ENCODE results near the gene PICALM.

Gene PICALM

GRCh38 chr11:86072211-86072610 lies 3.3 kb upstream of the PICALM start:
- no peak for DNase-seq

GRCh38 chr11:86070142-86071056 lies 1.5 kb upstream of the PICALM start:
- DNase-seq = no peak

DNA sequence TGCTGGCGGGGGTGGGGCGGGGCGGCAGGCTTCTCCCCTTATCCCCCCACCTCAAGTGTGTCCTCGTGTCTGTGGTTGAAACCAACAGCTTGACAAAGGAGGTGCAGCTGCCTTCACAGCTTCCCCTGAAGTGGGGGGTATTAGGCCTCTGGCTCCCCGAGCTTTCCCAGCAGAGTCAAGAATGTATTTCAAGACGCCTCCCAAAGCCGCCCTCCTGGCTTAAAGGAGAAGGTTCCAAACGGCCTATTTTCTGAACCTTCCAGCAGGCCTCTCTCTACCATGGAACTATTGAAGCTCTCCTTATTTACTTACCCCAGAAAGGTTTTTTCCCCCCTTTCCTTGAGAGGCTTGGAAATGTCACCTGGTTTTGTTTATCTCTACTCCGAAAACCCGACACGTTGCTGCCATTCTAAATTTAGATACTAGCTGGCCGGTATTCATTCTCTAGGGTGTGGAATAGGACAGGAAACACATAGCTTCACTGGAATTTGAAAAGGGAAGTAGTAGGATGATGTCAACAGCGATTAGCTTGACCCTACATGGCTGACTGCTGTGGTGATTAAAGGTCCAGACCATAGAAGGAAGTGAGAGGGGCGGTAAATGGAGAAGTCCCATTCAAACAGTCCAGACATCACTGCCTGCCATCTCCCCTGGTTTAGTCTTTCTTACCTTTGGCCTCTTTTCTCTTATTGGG lies 671 bp upstream of the PICALM start:
- DNase-seq = peak; percentile 73

- peak; percentile 52 for DNase-seq
Measured at GRCh38 chr11:86068138-86068871, 579 bp downstream of the PICALM start.

- DNase-seq = no peak
Measured at GRCh38 chr11:86067851-86068137, 1.1 kb downstream of the PICALM start.

DNA sequence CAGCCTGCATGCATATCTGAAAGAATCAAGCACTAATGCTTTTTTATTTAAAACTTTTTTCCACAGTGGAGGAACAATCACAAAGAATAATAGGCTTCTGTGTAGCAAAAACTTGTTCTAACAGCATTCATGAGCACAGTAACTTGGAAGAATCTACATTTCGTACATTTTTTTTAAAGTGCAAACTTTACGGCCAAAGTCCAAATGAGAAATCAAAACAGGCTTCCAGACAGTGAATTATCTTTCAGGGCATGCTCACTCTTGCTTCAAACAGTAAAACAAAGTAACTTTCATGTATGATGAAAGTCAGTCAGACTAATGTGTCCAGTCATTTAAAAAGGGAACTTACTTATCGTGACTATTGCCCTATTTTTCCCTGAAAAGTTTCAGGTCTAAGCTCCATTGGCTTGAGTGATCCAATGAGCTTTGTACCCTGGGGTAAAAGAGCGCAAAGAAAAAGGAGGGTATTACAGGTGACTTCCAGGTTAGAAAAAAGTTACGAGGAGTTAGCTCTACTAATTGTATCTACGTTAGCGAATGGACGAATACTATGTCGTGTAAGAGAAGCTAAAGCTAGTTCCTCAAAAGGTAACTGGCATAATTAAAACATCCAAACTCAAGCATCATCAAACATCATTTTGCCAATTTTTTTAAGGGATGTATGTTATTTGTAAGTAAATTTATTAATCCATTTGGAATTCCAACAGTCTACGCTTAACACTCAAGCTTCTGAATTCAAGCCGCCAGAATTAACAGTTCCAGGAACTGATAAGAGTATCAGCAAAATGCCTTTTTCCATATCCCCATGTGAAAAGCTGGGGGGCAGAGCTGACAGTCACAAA lies 1.7 kb downstream of the PICALM start:
- DNase-seq = no peak

DNA sequence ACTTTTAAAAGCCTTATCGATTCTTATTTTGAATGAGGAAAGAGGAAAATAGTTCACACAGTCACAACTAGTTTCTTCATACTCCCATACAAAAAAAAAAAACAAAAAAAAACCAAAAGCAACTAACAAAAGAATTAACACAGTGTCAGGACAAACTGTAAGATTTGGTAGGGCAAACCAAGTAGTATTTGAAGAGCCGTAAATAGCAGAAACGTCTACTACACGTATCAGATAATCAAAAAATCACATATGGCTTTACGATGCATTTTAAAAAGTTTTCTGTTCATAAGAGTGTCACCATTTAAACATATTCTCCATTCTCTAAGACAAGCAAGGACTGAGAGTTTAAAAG lies 2.3 kb downstream of the PICALM start:
- no peak for DNase-seq

- no peak for DNase-seq
Measured at GRCh38 chr11:86066033-86066432, 2.9 kb downstream of the PICALM start.

DNA sequence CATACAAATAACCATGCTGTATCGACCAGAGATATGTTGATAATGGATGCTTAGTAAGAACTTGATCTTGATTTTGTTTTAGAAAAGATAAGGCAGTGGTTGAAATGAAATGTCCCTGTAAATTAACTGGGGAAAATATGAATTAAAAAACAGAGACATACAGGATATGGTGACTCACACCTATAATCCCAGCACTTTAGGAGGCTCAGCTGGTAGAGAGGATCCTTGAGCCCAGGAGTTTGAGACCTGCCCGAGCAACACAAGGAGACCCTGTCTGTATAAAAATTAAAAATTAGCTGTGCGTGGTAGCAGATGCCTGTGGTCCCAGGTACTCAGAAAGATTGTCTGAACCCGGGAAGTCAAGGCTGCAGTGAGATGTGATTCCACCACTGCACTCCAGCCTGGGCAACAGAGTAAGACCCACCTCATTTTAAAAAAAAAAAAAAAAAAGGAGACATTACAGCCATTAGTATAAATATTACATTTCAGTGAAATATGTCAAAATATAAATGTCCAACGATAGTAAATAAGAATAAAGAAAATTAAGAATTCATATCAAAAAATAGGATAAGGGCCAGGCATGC lies 4.6 kb downstream of the PICALM start:
- no peak for DNase-seq

DNA sequence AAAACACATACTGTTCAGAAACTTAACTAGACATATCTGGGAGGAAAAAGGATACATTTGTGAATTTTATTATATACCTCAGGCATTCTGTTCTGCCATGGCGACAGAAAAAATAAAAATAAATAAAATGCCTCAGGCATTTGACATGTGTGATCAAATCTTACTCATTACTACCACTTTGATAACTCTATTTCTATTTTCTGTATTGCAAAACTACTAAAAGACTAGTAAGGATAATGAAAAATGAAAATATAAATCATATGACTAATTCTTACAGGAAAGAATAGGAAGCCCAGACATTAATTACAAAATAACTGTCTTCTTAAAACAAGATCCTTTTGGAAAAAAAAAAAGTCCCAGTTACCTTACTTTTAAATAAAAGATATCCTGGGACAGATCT lies 5.3 kb downstream of the PICALM start:
- DNase-seq = no peak

GRCh38 chr11:86062719-86063118 lies 6.2 kb downstream of the PICALM start:
- no peak for DNase-seq

- DNase-seq = no peak
Measured at GRCh38 chr11:86061483-86062205, 7.2 kb downstream of the PICALM start.

GRCh38 chr11:86060544-86060943 lies 8.3 kb downstream of the PICALM start:
- DNase-seq = no peak

DNA sequence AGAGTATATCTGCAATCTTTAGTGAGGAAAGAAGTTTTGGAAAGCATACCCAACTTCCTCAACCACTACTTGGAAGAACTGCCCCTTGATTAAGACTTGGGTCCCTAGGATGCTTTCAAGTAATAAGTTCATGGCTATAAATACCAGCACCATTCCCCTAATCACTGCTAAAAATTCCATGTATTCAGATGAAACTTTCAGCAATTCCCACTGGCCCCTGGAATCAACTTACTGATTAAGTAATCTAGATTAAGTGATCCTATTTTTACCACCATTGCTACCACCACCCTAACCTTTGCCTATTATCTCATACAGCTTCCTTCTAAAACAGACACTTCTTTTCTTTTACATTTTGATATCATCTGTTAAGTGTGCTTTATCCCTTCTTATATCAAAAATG lies 10.5 kb downstream of the PICALM start:
- DNase-seq = no peak

DNA sequence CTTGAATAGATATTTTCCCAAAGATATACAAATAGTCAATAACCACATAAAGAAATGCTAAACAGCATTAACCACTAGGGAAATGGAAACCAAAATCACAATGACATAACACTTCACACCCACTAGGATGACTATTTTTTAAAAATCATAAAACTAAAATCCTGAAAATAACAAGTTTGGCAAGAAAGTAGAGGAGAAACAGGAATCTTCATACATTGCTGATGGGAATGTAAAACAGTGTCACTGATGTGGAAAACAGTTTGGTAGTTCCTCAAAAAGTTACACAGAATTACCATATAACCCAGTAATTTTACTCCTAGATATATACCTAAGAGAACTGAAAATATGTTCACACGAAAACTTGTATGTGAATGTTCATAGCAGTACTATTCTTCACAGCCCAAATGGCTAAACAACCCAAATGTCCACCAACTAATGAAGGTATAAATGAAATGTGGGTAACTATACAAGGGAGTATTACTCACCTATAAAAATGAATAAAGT lies 12.5 kb downstream of the PICALM start:
- no peak for DNase-seq

GRCh38 chr11:86052693-86053641 lies 15.9 kb downstream of the PICALM start:
- DNase-seq = peak; percentile 10

- no peak for DNase-seq
Measured at GRCh38 chr11:86050196-86050709, 18.6 kb downstream of the PICALM start.

GRCh38 chr11:86047275-86047991 lies 21.5 kb downstream of the PICALM start:
- no peak for DNase-seq

GRCh38 chr11:86046116-86046515 lies 22.8 kb downstream of the PICALM start:
- no peak for DNase-seq

All from NCI-H146 (cell line).